Small intestine (tissue), 7 donors: ENCODE results near the gene DOCK4. TPM values are rescaled to one million over a fixed set of nuclear protein-coding genes. Genes with fewer than 3 reads are reported as not detected.
A peak's percentile ranks its signal among the peaks of the same experiment; 100 is the strongest.

Source experiments
- DNase-seq, 2 donors: peaks; one replicate each; pipeline versions ENCODE4 v3.0.0 to v3.0.0-alpha.2; 2013
- FAIRE-seq: peaks from 2 replicates; lab custom pipeline; 2012; peaks lifted over from hg19 to GRCh38; lab: Jason Lieb, UNC
- H3K27ac ChIP-seq, 3 donors: one replicate each; pipeline ENCODE4 v1.5.1; 2013; ENCODE audit warnings: low read length in 2 of 3, mild to moderate bottlenecking in 2 of 3, control low read depth in 1 of 3, inconsistent platforms in 1 of 3, low read depth in 1 of 3, moderate library complexity in 1 of 3
- H3K27me3 ChIP-seq, 3 donors: one replicate each; pipeline ENCODE4 v1.6.1; 2013; ENCODE audit warnings: low read length in 3 of 3, inconsistent platforms in 1 of 3; ENCODE audit not compliant: control insufficient read depth in 3 of 3, insufficient read depth in 3 of 3
- H3K36me3 ChIP-seq, 3 donors: one replicate each; pipeline ENCODE4 v1.6.1; 2013; ENCODE audit warnings: low read length in 3 of 3, inconsistent platforms in 1 of 3, low read depth in 1 of 3, mild to moderate bottlenecking in 1 of 3, moderate library complexity in 1 of 3; ENCODE audit not compliant: control insufficient read depth in 3 of 3, insufficient read depth in 2 of 3
- H3K4me1 ChIP-seq, 3 donors: one replicate each; pipeline ENCODE4 v1.6.1; 2013; ENCODE audit warnings: low read length in 2 of 3, inconsistent platforms in 1 of 3, low read depth in 1 of 3, mild to moderate bottlenecking in 1 of 3, moderate library complexity in 1 of 3; ENCODE audit not compliant: control insufficient read depth in 3 of 3, insufficient read depth in 2 of 3
- H3K4me3 ChIP-seq, 3 donors: one replicate each; pipeline ENCODE4 v1.5.1; 2013; ENCODE audit warnings: low read length in 3 of 3, control low read depth in 1 of 3, inconsistent platforms in 1 of 3, low read depth in 1 of 3, mild to moderate bottlenecking in 1 of 3, moderate library complexity in 1 of 3
- H3K9me3 ChIP-seq, 2 donors: one replicate each; pipeline ENCODE4 v1.6.1; 2013; ENCODE audit warnings: low read depth in 1 of 2, low read length in 1 of 2; ENCODE audit not compliant: control insufficient read depth in 2 of 2, insufficient read depth in 1 of 2
- WGBS, 3 donors: extraction: QIAGEN DNeasy Blood & Tissue Kit; methylation state at CpG; one replicate each; pipeline ENCODE4 v1.1.7; 2013; 5-methylcytosine and 5-hydroxymethylcytosine counted together
- polyA plus RNA-seq, 4 donors: library from polyadenylated mRNA; stranded (reverse) in 3 of 4; unstranded in 1 of 4; fragments of 200-250 nt in 3 of 4; fragments of 120-200 nt in 1 of 4; gene quantifications; one replicate each; pipeline versions ENCODE4 v1.2.1 to v1.2.3, GENCODE V29; 2013
- donor health status: healthy with polysubstance abuse.
- donor health status: control.
- donor health status: control.
- donor health status: Bipolar disorder and iron deficiency.
- donor health status: healthy.

DOCK4 gene
- polyA plus RNA-seq, 4 donors: 1.9 to 4.1 (median 3.8) TPM; not detected in 1

DNA sequence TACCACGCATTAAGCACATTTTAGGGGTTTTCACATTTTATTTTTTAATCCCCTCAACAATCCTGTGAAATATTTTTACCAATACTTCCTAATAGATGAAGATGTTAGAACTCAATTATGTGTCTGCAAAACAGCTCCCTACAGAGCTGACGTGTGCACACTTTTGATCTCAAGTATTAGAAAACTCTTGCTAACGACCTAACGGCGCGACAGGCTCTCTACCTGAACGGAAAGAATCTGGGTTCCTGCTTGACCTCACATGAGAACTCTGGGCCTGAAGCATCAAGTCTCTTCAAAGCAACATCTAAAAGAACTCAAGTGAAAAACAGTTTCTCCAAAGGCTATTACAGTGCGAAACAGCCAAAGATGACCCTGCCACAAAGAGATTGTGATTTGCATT lies 113.9 kb downstream of the DOCK4 start:
- Histone ChIP-seq H3K4me3 (no peak overlapping the region), H3K27ac (no peak overlapping the region), H3K4me1 (no peaks in the 10 kb centered on the region), H3K9me3 (no peaks in the 10 kb centered on the region), H3K36me3 (no peaks in the 10 kb centered on the region), H3K27me3 (no peaks in the 10 kb centered on the region)
- no peak for DNase-seq
- no peak for FAIRE-seq
- WGBS, 3 donors: 77 to 79% (median 79%) methylated on average over 8 of the region's 8 CpGs

DNA sequence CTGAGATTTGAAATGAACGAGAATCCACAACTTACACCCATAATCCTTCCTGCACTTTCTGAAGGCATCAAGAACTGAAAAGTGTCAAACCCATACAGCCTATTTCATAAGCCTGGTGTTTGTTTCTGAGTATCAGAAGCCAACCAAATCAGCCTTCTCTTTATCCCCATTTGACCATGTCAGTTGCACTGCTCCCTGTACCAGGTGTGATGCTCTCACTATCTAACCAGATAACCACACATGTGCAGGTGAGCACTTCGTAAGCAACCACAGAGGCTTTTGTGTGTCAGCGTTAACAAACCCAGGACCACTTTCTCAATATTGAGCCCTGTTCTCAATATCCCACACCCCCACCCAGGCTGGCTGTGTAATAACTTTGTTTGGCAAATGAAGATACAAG lies 114.4 kb downstream of the DOCK4 start:
- Histone ChIP-seq H3K27ac (no peak overlapping the region), H3K4me1 (no peaks in the 10 kb centered on the region), H3K4me3 (no peak overlapping the region), H3K9me3 (no peaks in the 10 kb centered on the region), H3K27me3 (no peaks in the 10 kb centered on the region), H3K36me3 (no peaks in the 10 kb centered on the region)
- FAIRE-seq (no peak), DNase-seq (no peak)
- 81 to 84% (median 82%) methylated on average over 3 of the region's 3 CpGs for WGBS, 3 donors

DNA sequence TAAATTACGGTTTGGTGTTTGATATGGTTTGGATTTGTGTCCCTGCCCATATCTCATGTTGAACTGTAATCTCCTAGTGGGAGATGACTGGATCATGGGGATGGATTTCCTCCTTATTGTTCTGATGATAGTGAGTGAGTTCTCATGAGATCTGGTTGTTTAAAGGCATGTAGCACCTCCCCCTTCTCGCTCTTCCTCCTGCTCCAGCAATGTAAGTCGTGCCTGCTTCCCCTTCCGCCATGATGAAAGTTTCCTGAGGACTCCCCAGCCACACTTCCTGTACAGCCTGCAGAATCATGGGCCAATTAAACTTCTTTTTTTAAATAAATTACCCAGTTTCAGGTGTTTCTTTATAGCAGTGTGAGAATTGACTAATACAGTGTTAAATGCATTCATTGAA lies 116.6 kb downstream of the DOCK4 start:
- FAIRE-seq: no peak
- H3K9me3 ChIP-seq: no peaks in the 10 kb centered on the region
- WGBS, 3 donors: 87 to 91% (median 89%) methylated on average over 4 of the region's 4 CpGs
- no peak for DNase-seq
- H3K27ac ChIP-seq: no peak overlapping the region
- H3K27me3 ChIP-seq: no peaks in the 10 kb centered on the region
- no peaks in the 10 kb centered on the region for H3K36me3 ChIP-seq
- no peaks in the 10 kb centered on the region for H3K4me1 ChIP-seq
- no peak overlapping the region for H3K4me3 ChIP-seq

DNA sequence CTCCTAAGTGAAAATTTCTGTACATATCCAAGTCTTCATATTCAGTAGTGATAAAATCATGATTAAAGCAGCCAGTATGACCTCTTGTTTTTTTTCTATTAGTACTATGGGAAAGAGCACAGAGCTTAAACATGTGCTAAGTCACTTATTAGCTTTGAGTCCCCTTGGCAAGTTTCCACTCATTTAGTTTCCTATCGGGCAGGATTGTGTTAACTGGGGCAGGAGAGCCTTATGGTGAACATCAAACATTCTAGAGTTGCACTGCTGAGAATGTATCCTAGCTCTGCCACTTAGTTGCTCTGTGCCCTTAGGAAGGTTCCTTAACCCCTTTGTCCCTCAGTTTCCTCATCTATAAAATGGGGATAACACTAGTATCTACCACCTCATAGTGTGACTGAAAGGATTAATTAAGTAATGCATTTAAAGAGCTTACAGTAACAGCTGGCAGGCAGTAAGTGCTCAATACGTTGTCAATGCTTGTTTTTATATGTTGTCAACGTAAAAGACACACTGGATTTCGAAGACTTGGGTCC lies 117.6 kb downstream of the DOCK4 start:
- H3K27ac ChIP-seq: no peak overlapping the region
- no peak for FAIRE-seq
- H3K4me1 ChIP-seq: no peaks in the 10 kb centered on the region
- no peaks in the 10 kb centered on the region for H3K9me3 ChIP-seq
- no peak for DNase-seq
- WGBS, 3 donors: 57 to 62% (median 61%) methylated on average over 4 of the region's 4 CpGs
- no peaks in the 10 kb centered on the region for H3K27me3 ChIP-seq
- no peak overlapping the region for H3K4me3 ChIP-seq
- no peaks in the 10 kb centered on the region for H3K36me3 ChIP-seq

DNA sequence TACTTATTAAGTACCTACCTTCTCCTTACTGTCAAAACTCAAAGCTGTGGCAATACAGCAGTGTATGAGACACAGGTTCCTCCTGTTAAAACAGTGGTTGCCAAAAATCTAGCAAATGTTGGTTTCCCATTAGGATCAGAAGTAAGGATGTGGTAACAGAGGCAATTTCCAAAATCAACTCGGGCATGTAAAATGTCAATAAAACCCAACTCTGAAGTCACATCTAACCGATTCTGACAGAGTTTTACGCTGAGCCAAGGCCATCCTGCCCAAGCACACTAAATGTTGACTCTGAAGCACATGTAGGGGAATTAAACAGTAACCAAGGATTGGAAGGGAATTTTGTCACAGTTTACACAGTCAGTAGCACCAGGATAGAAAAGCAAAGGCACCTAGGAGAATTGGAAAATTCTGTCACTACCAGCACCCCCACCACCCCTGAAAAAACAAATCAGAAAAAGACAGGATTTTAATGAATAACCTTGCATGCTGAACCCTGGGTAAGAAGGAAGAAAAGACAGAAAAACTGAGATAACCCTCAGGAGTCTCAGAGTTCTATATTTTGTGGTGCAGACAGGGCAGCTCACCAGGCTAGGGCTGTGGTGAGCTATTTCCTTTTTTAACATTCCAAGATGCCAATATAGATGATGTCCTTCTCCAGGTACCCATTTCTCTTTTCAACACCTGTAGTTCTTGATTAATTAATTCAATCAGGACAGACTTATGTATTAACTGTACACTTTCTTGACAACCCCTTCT lies 119.5 kb downstream of the DOCK4 start:
- Histone ChIP-seq H3K9me3 (no peaks in the 10 kb centered on the region), H3K27ac (no peak overlapping the region), H3K4me3 (no peak overlapping the region), H3K4me1 (no peaks in the 10 kb centered on the region), H3K27me3 (no peaks in the 10 kb centered on the region), H3K36me3 (no peaks in the 10 kb centered on the region)
- DNase-seq (no peak), FAIRE-seq (no peak)
- whole genome bisulfite sequencing, 3 donors: 62 to 82% (median 76%) methylated on average over 3 of the region's 3 CpGs

DNA sequence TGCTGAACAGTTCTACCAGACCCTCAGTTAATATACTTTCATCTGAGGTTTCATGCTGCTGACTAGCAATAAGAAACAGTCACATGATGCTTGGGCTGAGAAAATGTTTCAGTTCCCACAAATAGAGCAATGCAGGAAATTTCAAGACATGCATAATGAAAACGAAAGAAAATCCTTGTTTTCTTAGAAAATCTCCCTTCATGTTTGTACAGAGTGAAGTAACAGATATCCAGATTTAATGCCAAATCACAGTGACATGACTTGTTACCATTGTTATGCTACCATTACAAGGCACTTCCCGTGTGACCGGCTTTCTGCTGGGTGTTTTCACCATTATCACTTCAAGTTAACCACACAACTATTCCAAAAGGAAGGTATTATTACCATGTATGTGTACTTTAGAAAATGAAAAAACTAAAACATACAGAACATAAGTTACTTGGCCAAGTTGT lies 121.7 kb downstream of the DOCK4 start:
- FAIRE-seq: no peak
- no peak overlapping the region for H3K27ac ChIP-seq

DNA sequence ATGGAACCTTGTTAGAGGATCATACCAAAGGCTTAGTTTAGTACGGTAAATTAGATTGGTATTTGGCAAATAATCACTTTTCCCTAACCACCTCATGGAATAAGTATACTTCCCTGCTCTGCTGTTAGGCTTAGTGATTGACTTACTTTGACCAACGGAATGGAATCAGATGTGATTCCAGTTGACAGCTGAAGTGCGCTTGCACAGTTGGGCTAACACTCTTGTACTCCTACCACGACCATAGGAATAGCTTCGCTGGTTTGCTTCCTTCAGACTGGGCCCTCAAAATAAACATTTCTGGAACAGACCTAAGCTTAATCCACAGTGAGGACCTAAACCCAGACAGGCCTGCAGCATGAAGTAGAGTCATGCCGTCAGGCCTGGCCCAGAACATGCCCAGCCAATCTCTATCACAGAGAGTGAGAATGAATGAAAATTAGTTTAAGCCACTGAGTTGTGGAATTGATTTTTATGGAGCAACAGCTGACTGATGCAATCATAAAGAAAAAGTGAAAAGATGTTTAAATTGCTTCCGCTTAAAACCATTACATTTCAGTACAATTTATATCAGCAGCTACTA lies 122.3 kb downstream of the DOCK4 start:
- Histone ChIP-seq H3K27ac (peak overlapping the region in 1 of 3 donors; percentile 27), H3K36me3 (no peaks in the 10 kb centered on the region), H3K9me3 (no peaks in the 10 kb centered on the region), H3K4me3 (no peak overlapping the region), H3K27me3 (no peaks in the 10 kb centered on the region), H3K4me1 (no peaks in the 10 kb centered on the region)
- no peak for FAIRE-seq
- no peak for DNase-seq
- 91 to 92% (median 92%) methylated on average over 7 of the region's 7 CpGs for WGBS, 3 donors

More for the DNA sequence above, 121.7 kb downstream of the DOCK4 start:
- Histone ChIP-seq H3K4me1 (no peaks in the 10 kb centered on the region), H3K4me3 (no peak overlapping the region), H3K27me3 (no peaks in the 10 kb centered on the region), H3K36me3 (no peaks in the 10 kb centered on the region), H3K9me3 (no peaks in the 10 kb centered on the region)
- peak in 1 of 2 donors; percentile 12 for DNase-seq
- 47 to 60% (median 55%) methylated on average over 3 of the region's 3 CpGs for WGBS, 3 donors

DNA sequence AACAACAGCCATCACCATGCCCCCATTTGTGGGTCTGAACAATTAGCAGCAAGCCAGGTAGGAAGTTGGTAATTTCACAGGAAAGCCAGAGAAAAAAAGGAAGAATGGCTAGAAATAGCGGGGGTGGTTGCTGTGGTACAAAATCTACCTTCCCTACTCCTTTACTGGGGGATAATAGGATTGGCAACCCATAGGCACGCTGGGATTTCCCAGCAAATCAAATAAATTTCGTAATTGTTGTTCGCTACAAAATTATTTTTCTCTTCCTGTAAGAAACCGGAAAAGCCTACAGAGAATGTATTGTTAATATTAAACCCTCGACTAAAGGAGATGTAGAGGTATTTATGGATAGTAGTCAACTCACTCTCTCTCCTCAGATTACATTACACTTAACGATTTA lies 123.9 kb downstream of the DOCK4 start:
- H3K4me3 ChIP-seq: no peak overlapping the region
- FAIRE-seq: no peak
- H3K9me3 ChIP-seq: no peaks in the 10 kb centered on the region
- 75 to 89% (median 79%) methylated on average over 7 of the region's 7 CpGs for whole genome bisulfite sequencing, 3 donors
- H3K36me3 ChIP-seq: no peaks in the 10 kb centered on the region
- no peak overlapping the region for H3K27ac ChIP-seq
- H3K4me1 ChIP-seq: no peaks in the 10 kb centered on the region
- no peak for DNase-seq
- H3K27me3 ChIP-seq: no peaks in the 10 kb centered on the region
